ENCODE data around the gene KIAA0753.

GRCh38 chr17:6677158-6677831, 36.8 kb upstream of the KIAA0753 start:
- TF ChIP-seq YY1 (IDR thresholded peaks at IDR 0.05; ENCODE audit: insufficient read depth, insufficient read length) = no peak
- TF ChIP-seq SUZ12 (IDR thresholded peaks at IDR 0.05; ENCODE audit: extremely low read depth, insufficient read depth, insufficient read length) = no peak
- no peak for TF ChIP-seq ZNF274 (IDR thresholded peaks at IDR 0.05; ENCODE audit: low read depth, low read length)
